Midbrain (tissue), 1 donor: Measurements from ENCODE around the gene ABHD14A.
A peak's percentile ranks its signal among the peaks of the same experiment; 100 is the strongest.

Experiments used
- DNase-seq: peaks from one replicate; lab custom pipeline; 2025; lab: John Stamatoyannopoulos, UW

Gene ABHD14A

GRCh38 chr3:51941463-51941797, 33.4 kb upstream of the ABHD14A start:
- no peak for DNase-seq

- DNase-seq, result peak; percentile 100
Measured at GRCh38 chr3:51941798-51942602, 32.9 kb upstream of the ABHD14A start, which contains the start of the genes PARP3 and RRP9. Gene PARP3, plus strand, starts transcription at chr3:51942363. Its CDS starts 993 bp downstream, at chr3:51943356. Gene RRP9, minus strand, starts transcription at chr3:51941904. Its CDS starts 37 bp downstream, at chr3:51941867.

- DNase-seq, result no peak
Measured at GRCh38 chr3:51942603-51943450, 32.0 kb upstream of the ABHD14A start.

- no peak for DNase-seq
Measured at GRCh38 chr3:51943451-51944391, 31.1 kb upstream of the ABHD14A start.

- DNase-seq, result no peak
Measured at GRCh38 chr3:51944451-51945021, 30.3 kb upstream of the ABHD14A start.

- no peak for DNase-seq
Measured at GRCh38 chr3:51945031-51945840, 29.6 kb upstream of the ABHD14A start.

- no peak for DNase-seq
Measured at GRCh38 chr3:51945926-51946705, 28.7 kb upstream of the ABHD14A start.

- DNase-seq, result no peak
Measured at GRCh38 chr3:51946796-51947195, 28.1 kb upstream of the ABHD14A start.

- DNase-seq, result no peak
Measured at GRCh38 chr3:51947215-51947900, 27.5 kb upstream of the ABHD14A start.

GRCh38 chr3:51948016-51948580, 26.8 kb upstream of the ABHD14A start:
- DNase-seq, result no peak

- no peak for DNase-seq
Measured at GRCh38 chr3:51949121-51949520, 25.7 kb upstream of the ABHD14A start.

GRCh38 chr3:51950899-51951298, 24.0 kb upstream of the ABHD14A start:
- DNase-seq, result no peak

GRCh38 chr3:51953445-51953844, 21.4 kb upstream of the ABHD14A start:
- DNase-seq, result no peak

- DNase-seq, result no peak
Measured at GRCh38 chr3:51954105-51954504, 20.8 kb upstream of the ABHD14A start.

GRCh38 chr3:51954713-51955112, 20.2 kb upstream of the ABHD14A start:
- no peak for DNase-seq

GRCh38 chr3:51955175-51955892, 19.5 kb upstream of the ABHD14A start, which contains the start of gene GPR62:
Gene GPR62, plus strand, starts transcription at chr3:51955381. Its CDS starts 272 bp downstream, at chr3:51955653.
- DNase-seq, result peak; percentile 85

GRCh38 chr3:51955893-51956770, 18.7 kb upstream of the ABHD14A start:
- peak; percentile 78 for DNase-seq
